ENCODE measurements around the gene MPZL2.
A peak's percentile ranks its signal among the peaks of the same experiment; 100 is the strongest.

MPZL2 gene

GRCh38 chr11:118213781-118214180 lies 50.3 kb downstream of the MPZL2 start:
- no peak overlapping the region for H2AFZ ChIP-seq (ENCODE audit: low read depth, low read length)
- H3K36me3 ChIP-seq (replicated peaks; ENCODE audit: low read depth, low read length), result no peaks in the 10 kb centered on the region
- no peaks in the 10 kb centered on the region for H4K20me1 ChIP-seq (ENCODE audit: insufficient read depth, low read length)
- peaks cover 33% of the 10 kb centered on the region for H3K27me3 ChIP-seq (ENCODE audit: low read depth, low read length)
- H3K4me1 ChIP-seq (ENCODE audit: low read length), result peaks cover 60% of the 10 kb centered on the region
- H3K9me3 ChIP-seq (ENCODE audit: insufficient read depth, low read length), result no peaks in the 10 kb centered on the region
- peak overlapping the region; percentile 91 for H3K4me2 ChIP-seq (ENCODE audit: low read length)
- H3K9ac ChIP-seq (ENCODE audit: low read length), result no peak overlapping the region
- peak overlapping the region; percentile 60 for H3K4me3 ChIP-seq (ENCODE audit: low read length)
- TF ChIP-seq EZH2phosphoT487 (IDR thresholded peaks at IDR 0.05; ENCODE audit: low read depth) (no peak), CTCF (IDR thresholded peaks at IDR 0.05; ENCODE audit: low read depth, low read length) (no peak)
- no peaks in the 10 kb centered on the region for H3K79me2 ChIP-seq (ENCODE audit: low read length)
- H3K27ac ChIP-seq (ENCODE audit: low read length), result peak overlapping the region; percentile 42; the same call in 1 of the 2 replicates

GRCh38 chr11:118213201-118213600 lies 50.9 kb downstream of the MPZL2 start:
- no peak overlapping the region for H3K4me3 ChIP-seq (ENCODE audit: low read length)
- TF ChIP-seq EZH2phosphoT487 (IDR thresholded peaks at IDR 0.05; ENCODE audit: low read depth), result no peak
- TF ChIP-seq CTCF (IDR thresholded peaks at IDR 0.05; ENCODE audit: low read depth, low read length), result no peak
- peaks cover 38% of the 10 kb centered on the region for H3K27me3 ChIP-seq (ENCODE audit: low read depth, low read length)
- no peaks in the 10 kb centered on the region for H3K36me3 ChIP-seq (replicated peaks; ENCODE audit: low read depth, low read length)
- no peak overlapping the region; the same call in 1 of the 2 replicates for H3K4me2 ChIP-seq (ENCODE audit: low read length)
- no peak overlapping the region for H2AFZ ChIP-seq (ENCODE audit: low read depth, low read length)
- H4K20me1 ChIP-seq (ENCODE audit: insufficient read depth, low read length), result no peaks in the 10 kb centered on the region
- peaks cover 61% of the 10 kb centered on the region for H3K4me1 ChIP-seq (ENCODE audit: low read length)
- H3K9me3 ChIP-seq (ENCODE audit: insufficient read depth, low read length), result no peaks in the 10 kb centered on the region
- no peaks in the 10 kb centered on the region for H3K79me2 ChIP-seq (ENCODE audit: low read length)
- no peak overlapping the region for H3K9ac ChIP-seq (ENCODE audit: low read length)
- no peak overlapping the region for H3K27ac ChIP-seq (ENCODE audit: low read length)

DNA sequence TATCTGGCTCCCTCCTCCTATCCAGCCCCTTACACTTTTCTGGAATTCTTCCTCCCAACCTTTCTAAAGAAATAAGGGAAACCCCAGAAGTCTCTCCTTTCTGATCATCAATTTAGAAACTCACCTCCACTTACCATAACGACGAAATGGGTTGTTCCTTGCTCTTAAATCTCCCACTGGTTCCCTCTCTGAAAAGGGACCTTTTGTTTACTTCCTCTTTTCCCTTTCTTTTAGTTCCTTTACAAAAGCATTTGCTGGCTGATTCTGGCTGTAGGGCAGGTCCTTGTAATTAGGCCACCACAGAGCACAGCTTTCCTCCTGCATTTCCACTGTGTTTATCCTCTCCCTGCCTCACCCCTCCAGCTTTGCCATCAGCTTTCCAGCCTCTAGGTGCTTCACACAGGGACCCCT lies 51.3 kb downstream of the MPZL2 start:
- Histone ChIP-seq H2AFZ (ENCODE audit: low read depth, low read length) (no peak overlapping the region), H3K36me3 (replicated peaks; ENCODE audit: low read depth, low read length) (no peaks in the 10 kb centered on the region), H4K20me1 (ENCODE audit: insufficient read depth, low read length) (no peaks in the 10 kb centered on the region), H3K27ac (ENCODE audit: low read length) (no peak overlapping the region), H3K79me2 (ENCODE audit: low read length) (no peaks in the 10 kb centered on the region), H3K4me1 (ENCODE audit: low read length) (peaks cover 60% of the 10 kb centered on the region), H3K9ac (ENCODE audit: low read length) (no peak overlapping the region), H3K4me2 (ENCODE audit: low read length) (no peak overlapping the region; the same call in 1 of the 2 replicates), H3K27me3 (ENCODE audit: low read depth, low read length) (peaks cover 40% of the 10 kb centered on the region), H3K4me3 (ENCODE audit: low read length) (no peak overlapping the region), H3K9me3 (ENCODE audit: insufficient read depth, low read length) (no peaks in the 10 kb centered on the region)
- TF ChIP-seq CTCF (IDR thresholded peaks at IDR 0.05; ENCODE audit: low read depth, low read length) (no peak), EZH2phosphoT487 (IDR thresholded peaks at IDR 0.05; ENCODE audit: low read depth) (no peak)

DNA sequence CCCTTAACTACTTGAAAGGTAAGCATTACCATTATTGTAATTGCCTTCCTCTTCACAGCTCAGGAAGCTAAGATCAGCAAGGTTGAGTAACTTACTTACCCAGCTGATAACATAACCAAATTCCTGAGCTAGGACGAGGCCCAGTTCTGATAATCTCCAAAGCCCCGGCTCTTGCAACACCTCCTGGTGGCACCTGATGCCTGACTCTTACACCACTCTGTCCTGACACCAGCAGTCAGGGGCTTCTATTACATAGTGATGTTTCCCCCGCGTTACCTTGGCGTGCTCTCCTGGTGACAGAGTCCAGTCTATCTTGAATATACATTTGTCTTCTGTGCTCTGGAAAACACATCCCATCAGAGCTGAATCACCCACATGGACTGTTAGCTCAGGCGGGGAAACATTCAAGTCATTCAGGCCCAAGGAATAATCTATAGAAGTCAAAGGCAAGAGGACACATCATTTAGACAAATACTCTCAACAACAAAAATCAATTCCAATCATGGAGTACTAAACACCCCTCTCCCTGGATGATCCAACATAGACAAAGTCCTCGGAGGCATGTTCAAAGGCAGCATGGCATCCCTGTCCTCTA lies 51.9 kb downstream of the MPZL2 start:
- no peak overlapping the region for H3K9ac ChIP-seq (ENCODE audit: low read length)
- no peak overlapping the region for H3K4me3 ChIP-seq (ENCODE audit: low read length)
- no peaks in the 10 kb centered on the region for H3K9me3 ChIP-seq (ENCODE audit: insufficient read depth, low read length)
- TF ChIP-seq CTCF (IDR thresholded peaks at IDR 0.05; ENCODE audit: low read depth, low read length) (no peak), EZH2phosphoT487 (IDR thresholded peaks at IDR 0.05; ENCODE audit: low read depth) (no peak)
- no peak overlapping the region for H3K27ac ChIP-seq (ENCODE audit: low read length)
- H3K27me3 ChIP-seq (ENCODE audit: low read depth, low read length), result peaks cover 40% of the 10 kb centered on the region
- no peak overlapping the region for H3K4me2 ChIP-seq (ENCODE audit: low read length)
- peaks cover 55% of the 10 kb centered on the region for H3K4me1 ChIP-seq (ENCODE audit: low read length)
- no peaks in the 10 kb centered on the region for H3K79me2 ChIP-seq (ENCODE audit: low read length)
- no peaks in the 10 kb centered on the region for H4K20me1 ChIP-seq (ENCODE audit: insufficient read depth, low read length)
- no peaks in the 10 kb centered on the region for H3K36me3 ChIP-seq (replicated peaks; ENCODE audit: low read depth, low read length)
- H2AFZ ChIP-seq (ENCODE audit: low read depth, low read length), result no peak overlapping the region
